WTC11 (cell line): ENCODE measurements around the gene CAMK2G. TPM values are rescaled to one million over a fixed set of nuclear protein-coding genes. Genes with fewer than 3 reads are reported as not detected.

Source experiments
- ATAC-seq: fragments of 200-7000 bp; cut with Tn5 transposase; 2 replicates; pipeline ENCODE4 v1.10.0; 2021; ENCODE audit warnings: mild to moderate bottlenecking, moderate library complexity
- CTCF ChIA-PET: fragments of 300-600 bp; sonication (Branson Sonifier 250); formaldehyde crosslinking; loops from one replicate; lab custom pipeline; 2021; ENCODE audit warnings: antibody characterized with exemption; lab: Charles Lee
- POLR2A ChIA-PET: fragments of 350-600 bp; sonication (Branson Sonifier 250); formaldehyde crosslinking; loops from one replicate; lab custom pipeline; 2021; ENCODE audit warnings: antibody characterized with exemption; lab: Charles Lee
- DNase-seq: peaks from one replicate; pipeline ENCODE4 v3.0.0; 2021; ENCODE audit warnings: low spot score
- H3K27ac Mint-ChIP-seq: 2 replicates; pipeline ENCODE4 v1.8.0; 2021; ENCODE audit warnings: mixed read lengths
- H3K27me3 Mint-ChIP-seq: 2 replicates; pipeline ENCODE4 v1.8.0; 2021; ENCODE audit warnings: low read depth, mild to moderate bottlenecking, moderate library complexity, mixed read lengths
- H3K36me3 Mint-ChIP-seq: 2 replicates; pipeline ENCODE4 v1.8.0; 2021; ENCODE audit warnings: mixed read lengths
- H3K4me1 Mint-ChIP-seq: 2 replicates; pipeline ENCODE4 v1.8.0; 2022; ENCODE audit warnings: mixed read lengths
- H3K4me3 Mint-ChIP-seq: 2 replicates; pipeline ENCODE4 v1.8.0; 2021; ENCODE audit warnings: mild to moderate bottlenecking, moderate library complexity, mixed read lengths
- H3K9me3 Mint-ChIP-seq: 2 replicates; pipeline ENCODE4 v1.8.0; 2021; ENCODE audit warnings: mixed read lengths
- EMX1 ChIP-seq: fragments of 250-450 bp; sonication (Bioruptor Pico); IDR thresholded peaks from 2 replicates; pipeline ENCODE4 v1.8.0; 2021; ENCODE audit warnings: mild to moderate bottlenecking
- FOXK1 ChIP-seq: sonication (generic); formaldehyde crosslinking; IDR thresholded peaks from 2 replicates; pipeline ENCODE4 v1.8.0; 2022; ENCODE audit warnings: mild to moderate bottlenecking, moderate library complexity, missing genetic modification reagents
- JAZF1 ChIP-seq: fragments of 250-450 bp; sonication (Bioruptor Pico); IDR thresholded peaks from 2 replicates; pipeline ENCODE4 v1.9.0; 2021; ENCODE audit warnings: moderate library complexity, mild to moderate bottlenecking, inconsistent platforms
- MXD4 ChIP-seq: fragments of 250-450 bp; sonication (Bioruptor Pico); IDR thresholded peaks from 2 replicates; pipeline ENCODE4 v1.8.0; 2021; ENCODE audit warnings: mild to moderate bottlenecking, moderate library complexity, borderline replicate concordance
- PRRX2 ChIP-seq: fragments of 250-450 bp; sonication (Bioruptor Pico); IDR thresholded peaks from 2 replicates; pipeline ENCODE4 v1.8.0; 2021; ENCODE audit warnings: mild to moderate bottlenecking
- SMAD3 ChIP-seq: sonication (generic); formaldehyde crosslinking; IDR thresholded peaks from 2 replicates; pipeline ENCODE4 v1.8.0; 2022; ENCODE audit warnings: missing genetic modification reagents, mild to moderate bottlenecking, borderline replicate concordance
- SMAD4 ChIP-seq: sonication (generic); formaldehyde crosslinking; IDR thresholded peaks from 2 replicates; pipeline ENCODE4 v1.8.0; 2022; ENCODE audit warnings: mild to moderate bottlenecking, missing genetic modification reagents
- SP1 ChIP-seq: sonication (generic); formaldehyde crosslinking; conservative IDR thresholded peaks from 2 replicates; pipeline ENCODE4 v1.8.1; 2022; ENCODE audit warnings: missing genetic modification reagents
- ZBTB21 ChIP-seq: sonication (generic); formaldehyde crosslinking; IDR thresholded peaks from 2 replicates; pipeline ENCODE4 v1.8.1; 2023; ENCODE audit warnings: mild to moderate bottlenecking, missing genetic modification reagents, borderline replicate concordance
- total RNA-seq: library from RNA; stranded (reverse); gene quantifications from 3 replicates; pipeline ENCODE4 v1.2.3, GENCODE V29; 2021
- TF ChIP-seq, protein P1 (sequence below): sonication (generic); formaldehyde crosslinking; IDR thresholded peaks from 2 replicates; pipeline ENCODE4 v1.8.0; 2023; ENCODE audit warnings: mild to moderate bottlenecking, missing genetic modification reagents
- TF ChIP-seq, protein P2 (sequence below): sonication (generic); formaldehyde crosslinking; IDR thresholded peaks from 2 replicates; pipeline ENCODE4 v1.8.1; 2022; ENCODE audit warnings: low read depth, mild to moderate bottlenecking, moderate library complexity, missing genetic modification reagents, borderline replicate concordance
- TF ChIP-seq, protein P3 (sequence below): sonication (generic); formaldehyde crosslinking; IDR thresholded peaks from 2 replicates; pipeline ENCODE4 v1.8.1; 2023; ENCODE audit warnings: mild to moderate bottlenecking, missing genetic modification reagents, moderate library complexity
- TF ChIP-seq, protein P4 (sequence below): sonication (generic); formaldehyde crosslinking; IDR thresholded peaks from 2 replicates; pipeline ENCODE4 v1.8.1; 2023; ENCODE audit warnings: mild to moderate bottlenecking, missing genetic modification reagents
- TF ChIP-seq, protein P5 (sequence below): sonication (generic); formaldehyde crosslinking; IDR thresholded peaks from 2 replicates; pipeline ENCODE4 v1.8.1; 2023; ENCODE audit warnings: mild to moderate bottlenecking, missing genetic modification reagents, borderline replicate concordance
- TF ChIP-seq, protein P6 (sequence below): fragments of 200-600 bp; IDR thresholded peaks from 2 replicates; pipeline ENCODE4 v1.8.0; 2022; ENCODE audit warnings: antibody characterized with exemption
- TF ChIP-seq, protein P7 (sequence below): fragments of 250-450 bp; sonication (Bioruptor Pico); conservative IDR thresholded peaks from 2 replicates; pipeline ENCODE4 v1.9.0; 2021; ENCODE audit warnings: mild to moderate bottlenecking
- TF ChIP-seq, protein P8 (sequence below): sonication (generic); formaldehyde crosslinking; IDR thresholded peaks from 2 replicates; pipeline ENCODE4 v1.8.1; 2022; ENCODE audit warnings: mild to moderate bottlenecking, missing genetic modification reagents, moderate library complexity, borderline replicate concordance

The CAMK2G gene
- total RNA-seq, 1 experiment from 2014 or later: 34.9 TPM

DNA sequence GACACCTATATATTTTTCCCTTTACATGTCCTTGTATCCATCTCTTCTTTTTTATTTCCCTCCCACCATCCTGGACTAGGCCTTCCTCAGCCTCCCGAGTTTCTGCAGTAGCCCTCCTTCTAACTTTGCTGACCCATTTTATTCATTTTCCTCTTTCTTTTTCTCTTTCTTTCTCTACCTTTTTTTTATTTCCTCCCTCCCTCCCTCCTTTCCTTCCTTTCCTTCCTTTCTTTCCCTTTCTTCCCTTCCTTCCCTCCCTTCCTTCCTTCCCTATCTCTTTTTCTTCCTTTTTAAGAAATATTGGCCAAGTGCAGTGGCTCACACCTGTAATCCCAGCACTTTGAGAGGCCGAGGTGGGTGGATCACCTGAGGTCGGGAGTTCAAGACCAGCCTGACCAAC is 9.7 kb upstream of the CAMK2G start (continued):
- no peak for TF ChIP-seq EMX1 (CRISPR knock-in tag)
- TF ChIP-seq SP1 (CRISPR knock-in tag): no peak
- TF ChIP-seq, all 79 proteins: peak for 0

DNA sequence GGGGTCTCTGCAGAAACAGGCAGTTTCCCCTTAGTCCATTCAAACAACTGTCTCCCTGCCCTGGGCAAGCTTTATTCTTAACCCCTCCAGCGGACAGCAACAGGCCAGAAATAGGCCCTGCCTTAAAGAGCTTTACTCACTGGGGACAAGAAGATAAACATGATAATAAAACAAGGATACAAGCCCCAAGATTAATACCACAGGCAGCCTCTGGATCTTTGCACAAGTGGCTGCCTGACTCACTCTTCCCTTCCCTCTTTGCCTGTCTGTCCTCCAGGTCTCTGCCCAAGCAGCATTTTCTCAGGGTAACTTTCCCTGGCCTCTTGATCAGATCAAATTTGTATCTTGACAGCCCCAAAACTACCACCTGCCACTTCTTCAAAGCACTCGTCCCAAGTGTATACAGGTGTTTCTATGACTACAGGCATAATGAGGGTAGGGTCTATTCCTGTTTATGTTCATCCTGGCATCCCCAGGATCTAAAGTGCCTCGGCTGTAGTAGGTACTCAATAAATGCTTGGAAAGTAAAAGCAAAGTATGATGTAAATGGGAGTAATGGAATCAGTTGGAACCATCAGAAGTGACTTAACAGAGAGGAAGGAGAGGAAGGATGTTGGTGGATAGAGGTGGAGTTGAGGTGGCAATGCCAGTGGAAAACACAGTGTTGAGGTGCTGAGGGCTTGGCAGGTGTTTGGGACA is 7.0 kb upstream of the CAMK2G start:
- no peak for ATAC-seq
- no peak for DNase-seq
- Mint-ChIP-seq H3K9me3 (no peaks in the 10 kb centered on the region), H3K27ac (no peak overlapping the region), H3K36me3 (no peaks in the 10 kb centered on the region), H3K4me3 (no peak overlapping the region), H3K27me3 (no peaks in the 10 kb centered on the region), H3K4me1 (peaks cover 14% of the 10 kb centered on the region)
- ChIA-PET CTCF (interaction anchor here (0.7 to 3.3 kb wide), 8 partner anchors 13 to 200 kb away, joined by 3 to 26 read pairs (median 13); no protein-coding TSS in a partner anchor), POLR2A (interaction anchor here (0.7 kb wide), 1 partner anchor 60 kb away, joined by 4 read pairs; no protein-coding TSS in a partner anchor)
- TF ChIP-seq SP1 (CRISPR knock-in tag): no peak
- no peak for TF ChIP-seq SMAD3 (CRISPR knock-in tag)
- TF ChIP-seq, protein P1, sequence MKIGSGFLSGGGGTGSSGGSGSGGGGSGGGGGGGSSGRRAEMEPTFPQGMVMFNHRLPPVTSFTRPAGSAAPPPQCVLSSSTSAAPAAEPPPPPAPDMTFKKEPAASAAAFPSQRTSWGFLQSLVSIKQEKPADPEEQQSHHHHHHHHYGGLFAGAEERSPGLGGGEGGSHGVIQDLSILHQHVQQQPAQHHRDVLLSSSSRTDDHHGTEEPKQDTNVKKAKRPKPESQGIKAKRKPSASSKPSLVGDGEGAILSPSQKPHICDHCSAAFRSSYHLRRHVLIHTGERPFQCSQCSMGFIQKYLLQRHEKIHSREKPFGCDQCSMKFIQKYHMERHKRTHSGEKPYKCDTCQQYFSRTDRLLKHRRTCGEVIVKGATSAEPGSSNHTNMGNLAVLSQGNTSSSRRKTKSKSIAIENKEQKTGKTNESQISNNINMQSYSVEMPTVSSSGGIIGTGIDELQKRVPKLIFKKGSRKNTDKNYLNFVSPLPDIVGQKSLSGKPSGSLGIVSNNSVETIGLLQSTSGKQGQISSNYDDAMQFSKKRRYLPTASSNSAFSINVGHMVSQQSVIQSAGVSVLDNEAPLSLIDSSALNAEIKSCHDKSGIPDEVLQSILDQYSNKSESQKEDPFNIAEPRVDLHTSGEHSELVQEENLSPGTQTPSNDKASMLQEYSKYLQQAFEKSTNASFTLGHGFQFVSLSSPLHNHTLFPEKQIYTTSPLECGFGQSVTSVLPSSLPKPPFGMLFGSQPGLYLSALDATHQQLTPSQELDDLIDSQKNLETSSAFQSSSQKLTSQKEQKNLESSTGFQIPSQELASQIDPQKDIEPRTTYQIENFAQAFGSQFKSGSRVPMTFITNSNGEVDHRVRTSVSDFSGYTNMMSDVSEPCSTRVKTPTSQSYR (CRISPR knock-in tag): no peak
- TF ChIP-seq, protein P2, sequence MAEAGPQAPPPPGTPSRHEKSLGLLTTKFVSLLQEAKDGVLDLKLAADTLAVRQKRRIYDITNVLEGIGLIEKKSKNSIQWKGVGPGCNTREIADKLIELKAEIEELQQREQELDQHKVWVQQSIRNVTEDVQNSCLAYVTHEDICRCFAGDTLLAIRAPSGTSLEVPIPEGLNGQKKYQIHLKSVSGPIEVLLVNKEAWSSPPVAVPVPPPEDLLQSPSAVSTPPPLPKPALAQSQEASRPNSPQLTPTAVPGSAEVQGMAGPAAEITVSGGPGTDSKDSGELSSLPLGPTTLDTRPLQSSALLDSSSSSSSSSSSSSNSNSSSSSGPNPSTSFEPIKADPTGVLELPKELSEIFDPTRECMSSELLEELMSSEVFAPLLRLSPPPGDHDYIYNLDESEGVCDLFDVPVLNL (CRISPR knock-in tag): no peak
- no peak for TF ChIP-seq ZBTB21 (CRISPR knock-in tag)
- TF ChIP-seq, protein P3, sequence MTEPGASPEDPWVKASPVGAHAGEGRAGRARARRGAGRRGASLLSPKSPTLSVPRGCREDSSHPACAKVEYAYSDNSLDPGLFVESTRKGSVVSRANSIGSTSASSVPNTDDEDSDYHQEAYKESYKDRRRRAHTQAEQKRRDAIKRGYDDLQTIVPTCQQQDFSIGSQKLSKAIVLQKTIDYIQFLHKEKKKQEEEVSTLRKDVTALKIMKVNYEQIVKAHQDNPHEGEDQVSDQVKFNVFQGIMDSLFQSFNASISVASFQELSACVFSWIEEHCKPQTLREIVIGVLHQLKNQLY (CRISPR knock-in tag): no peak
- TF ChIP-seq, protein P4, sequence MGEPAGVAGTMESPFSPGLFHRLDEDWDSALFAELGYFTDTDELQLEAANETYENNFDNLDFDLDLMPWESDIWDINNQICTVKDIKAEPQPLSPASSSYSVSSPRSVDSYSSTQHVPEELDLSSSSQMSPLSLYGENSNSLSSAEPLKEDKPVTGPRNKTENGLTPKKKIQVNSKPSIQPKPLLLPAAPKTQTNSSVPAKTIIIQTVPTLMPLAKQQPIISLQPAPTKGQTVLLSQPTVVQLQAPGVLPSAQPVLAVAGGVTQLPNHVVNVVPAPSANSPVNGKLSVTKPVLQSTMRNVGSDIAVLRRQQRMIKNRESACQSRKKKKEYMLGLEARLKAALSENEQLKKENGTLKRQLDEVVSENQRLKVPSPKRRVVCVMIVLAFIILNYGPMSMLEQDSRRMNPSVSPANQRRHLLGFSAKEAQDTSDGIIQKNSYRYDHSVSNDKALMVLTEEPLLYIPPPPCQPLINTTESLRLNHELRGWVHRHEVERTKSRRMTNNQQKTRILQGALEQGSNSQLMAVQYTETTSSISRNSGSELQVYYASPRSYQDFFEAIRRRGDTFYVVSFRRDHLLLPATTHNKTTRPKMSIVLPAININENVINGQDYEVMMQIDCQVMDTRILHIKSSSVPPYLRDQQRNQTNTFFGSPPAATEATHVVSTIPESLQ: no peak
- TF ChIP-seq, protein P5, sequence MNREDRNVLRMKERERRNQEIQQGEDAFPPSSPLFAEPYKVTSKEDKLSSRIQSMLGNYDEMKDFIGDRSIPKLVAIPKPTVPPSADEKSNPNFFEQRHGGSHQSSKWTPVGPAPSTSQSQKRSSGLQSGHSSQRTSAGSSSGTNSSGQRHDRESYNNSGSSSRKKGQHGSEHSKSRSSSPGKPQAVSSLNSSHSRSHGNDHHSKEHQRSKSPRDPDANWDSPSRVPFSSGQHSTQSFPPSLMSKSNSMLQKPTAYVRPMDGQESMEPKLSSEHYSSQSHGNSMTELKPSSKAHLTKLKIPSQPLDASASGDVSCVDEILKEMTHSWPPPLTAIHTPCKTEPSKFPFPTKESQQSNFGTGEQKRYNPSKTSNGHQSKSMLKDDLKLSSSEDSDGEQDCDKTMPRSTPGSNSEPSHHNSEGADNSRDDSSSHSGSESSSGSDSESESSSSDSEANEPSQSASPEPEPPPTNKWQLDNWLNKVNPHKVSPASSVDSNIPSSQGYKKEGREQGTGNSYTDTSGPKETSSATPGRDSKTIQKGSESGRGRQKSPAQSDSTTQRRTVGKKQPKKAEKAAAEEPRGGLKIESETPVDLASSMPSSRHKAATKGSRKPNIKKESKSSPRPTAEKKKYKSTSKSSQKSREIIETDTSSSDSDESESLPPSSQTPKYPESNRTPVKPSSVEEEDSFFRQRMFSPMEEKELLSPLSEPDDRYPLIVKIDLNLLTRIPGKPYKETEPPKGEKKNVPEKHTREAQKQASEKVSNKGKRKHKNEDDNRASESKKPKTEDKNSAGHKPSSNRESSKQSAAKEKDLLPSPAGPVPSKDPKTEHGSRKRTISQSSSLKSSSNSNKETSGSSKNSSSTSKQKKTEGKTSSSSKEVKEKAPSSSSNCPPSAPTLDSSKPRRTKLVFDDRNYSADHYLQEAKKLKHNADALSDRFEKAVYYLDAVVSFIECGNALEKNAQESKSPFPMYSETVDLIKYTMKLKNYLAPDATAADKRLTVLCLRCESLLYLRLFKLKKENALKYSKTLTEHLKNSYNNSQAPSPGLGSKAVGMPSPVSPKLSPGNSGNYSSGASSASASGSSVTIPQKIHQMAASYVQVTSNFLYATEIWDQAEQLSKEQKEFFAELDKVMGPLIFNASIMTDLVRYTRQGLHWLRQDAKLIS (CRISPR knock-in tag): no peak
- no peak for TF ChIP-seq FOXK1 (CRISPR knock-in tag)
- TF ChIP-seq, protein P6, sequence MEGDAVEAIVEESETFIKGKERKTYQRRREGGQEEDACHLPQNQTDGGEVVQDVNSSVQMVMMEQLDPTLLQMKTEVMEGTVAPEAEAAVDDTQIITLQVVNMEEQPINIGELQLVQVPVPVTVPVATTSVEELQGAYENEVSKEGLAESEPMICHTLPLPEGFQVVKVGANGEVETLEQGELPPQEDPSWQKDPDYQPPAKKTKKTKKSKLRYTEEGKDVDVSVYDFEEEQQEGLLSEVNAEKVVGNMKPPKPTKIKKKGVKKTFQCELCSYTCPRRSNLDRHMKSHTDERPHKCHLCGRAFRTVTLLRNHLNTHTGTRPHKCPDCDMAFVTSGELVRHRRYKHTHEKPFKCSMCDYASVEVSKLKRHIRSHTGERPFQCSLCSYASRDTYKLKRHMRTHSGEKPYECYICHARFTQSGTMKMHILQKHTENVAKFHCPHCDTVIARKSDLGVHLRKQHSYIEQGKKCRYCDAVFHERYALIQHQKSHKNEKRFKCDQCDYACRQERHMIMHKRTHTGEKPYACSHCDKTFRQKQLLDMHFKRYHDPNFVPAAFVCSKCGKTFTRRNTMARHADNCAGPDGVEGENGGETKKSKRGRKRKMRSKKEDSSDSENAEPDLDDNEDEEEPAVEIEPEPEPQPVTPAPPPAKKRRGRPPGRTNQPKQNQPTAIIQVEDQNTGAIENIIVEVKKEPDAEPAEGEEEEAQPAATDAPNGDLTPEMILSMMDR: no peak
- TF ChIP-seq, protein P7, sequence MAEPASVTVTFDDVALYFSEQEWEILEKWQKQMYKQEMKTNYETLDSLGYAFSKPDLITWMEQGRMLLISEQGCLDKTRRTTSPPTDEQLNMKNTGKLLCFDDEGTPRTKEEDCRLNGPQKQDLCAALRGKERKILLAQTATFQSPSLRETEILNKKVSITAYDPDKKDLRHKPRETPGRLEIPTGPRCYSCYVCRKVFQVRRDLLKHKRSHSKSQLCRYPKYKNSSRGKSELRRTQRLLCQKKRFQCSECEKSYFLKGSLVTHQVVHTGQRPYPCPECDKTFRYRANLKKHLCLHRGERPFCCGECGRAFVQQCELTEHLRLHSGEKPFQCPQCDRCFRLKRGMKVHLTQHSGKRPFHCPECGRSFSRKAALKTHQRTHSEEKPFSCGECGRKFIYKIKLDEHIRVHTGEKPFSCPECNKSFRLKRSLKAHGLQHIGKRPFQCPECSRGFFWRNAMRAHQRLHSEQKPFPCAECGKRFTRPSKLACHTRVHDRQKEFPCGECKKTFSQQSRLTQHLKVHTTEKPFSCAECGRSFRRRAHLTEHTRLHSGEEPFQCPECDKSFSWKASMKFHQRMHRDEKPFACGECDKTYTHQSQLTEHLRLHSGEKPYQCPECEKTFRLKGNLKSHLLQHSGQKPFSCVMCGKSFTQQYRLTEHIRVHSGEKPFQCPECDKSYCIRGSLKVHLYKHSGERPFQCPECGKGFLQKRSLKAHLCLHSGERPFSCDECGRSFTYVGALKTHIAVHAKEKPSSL (CRISPR knock-in tag): no peak
- no peak for TF ChIP-seq PRRX2 (CRISPR knock-in tag)
- no peak for TF ChIP-seq SMAD4
- TF ChIP-seq, protein P8, sequence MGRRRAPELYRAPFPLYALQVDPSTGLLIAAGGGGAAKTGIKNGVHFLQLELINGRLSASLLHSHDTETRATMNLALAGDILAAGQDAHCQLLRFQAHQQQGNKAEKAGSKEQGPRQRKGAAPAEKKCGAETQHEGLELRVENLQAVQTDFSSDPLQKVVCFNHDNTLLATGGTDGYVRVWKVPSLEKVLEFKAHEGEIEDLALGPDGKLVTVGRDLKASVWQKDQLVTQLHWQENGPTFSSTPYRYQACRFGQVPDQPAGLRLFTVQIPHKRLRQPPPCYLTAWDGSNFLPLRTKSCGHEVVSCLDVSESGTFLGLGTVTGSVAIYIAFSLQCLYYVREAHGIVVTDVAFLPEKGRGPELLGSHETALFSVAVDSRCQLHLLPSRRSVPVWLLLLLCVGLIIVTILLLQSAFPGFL (CRISPR knock-in tag): no peak
- TF ChIP-seq JAZF1: no peak
- no peak for TF ChIP-seq MXD4 (CRISPR knock-in tag)
